ENCODE measurements around the gene CSTF2T. TPM values are rescaled to one million over a fixed set of nuclear protein-coding genes. Genes with fewer than 3 reads are reported as not detected.

The CSTF2T gene
- total RNA-seq, 3 donors from 2014 or later (not counting 1 experiment from before 2014, with no cell fraction given), result 29.8 to 34.8 (median 32.8) TPM

- Mint-ChIP-seq H3K4me1 (no peaks in the 10 kb centered on the region), H3K27ac (no peak overlapping the region), H3K27me3 (ENCODE audit: low read depth in 2 of 2) (peaks cover 6 to 7% of the 10 kb centered on the region in 2 donors), H3K4me3 (no peak overlapping the region), H3K36me3 (no peaks in the 10 kb centered on the region), H3K9me3 (no peaks in the 10 kb centered on the region)
- no peaks in the 10 kb centered on the region for H3K4me1 ChIP-seq (ENCODE audit: control insufficient read depth, insufficient read depth, low read length)
- no peak overlapping the region for H3K27ac ChIP-seq (ENCODE audit: low read length)
- intact Hi-C loops (cut with micrococcal nuclease), result no loop called here
- H3K4me3 ChIP-seq (ENCODE audit: low read length), result no peak overlapping the region
- whole genome bisulfite sequencing (ENCODE audit: insufficient coverage), result 67% methylated on average over 1 of the region's 5 CpGs
- no peaks in the 10 kb centered on the region for H3K27me3 ChIP-seq (ENCODE audit: control insufficient read depth, insufficient read depth, low read length)
- no peaks in the 10 kb centered on the region for H3K36me3 ChIP-seq (ENCODE audit: control insufficient read depth, insufficient read depth, low read length)
- no peaks in the 10 kb centered on the region for H3K9me3 ChIP-seq (ENCODE audit: control insufficient read depth, insufficient read depth, low read length)
- ATAC-seq, result no peak
- DNase-seq, result no peak
- no peak for TF ChIP-seq CTCF (IDR thresholded peaks at IDR 0.05)
Observed at GRCh38 chr10:51669041-51669440, 30.4 kb downstream of the CSTF2T start.

GRCh38 chr10:51668336-51668689 is 31.1 kb downstream of the CSTF2T start:
- H3K27me3 ChIP-seq (ENCODE audit: control insufficient read depth, insufficient read depth, low read length), result no peaks in the 10 kb centered on the region
- DNase-seq (no peak), ATAC-seq (no peak)
- peaks cover 5 to 7% of the 10 kb centered on the region in 2 donors for H3K27me3 Mint-ChIP-seq (ENCODE audit: low read depth in 2 of 2)
- H3K4me1 ChIP-seq (ENCODE audit: control insufficient read depth, insufficient read depth, low read length), result no peaks in the 10 kb centered on the region
- H3K36me3 Mint-ChIP-seq, result no peaks in the 10 kb centered on the region
- no peaks in the 10 kb centered on the region for H3K9me3 Mint-ChIP-seq
- H3K36me3 ChIP-seq (ENCODE audit: control insufficient read depth, insufficient read depth, low read length), result no peaks in the 10 kb centered on the region
- H3K9me3 ChIP-seq (ENCODE audit: control insufficient read depth, insufficient read depth, low read length), result no peaks in the 10 kb centered on the region
- intact Hi-C loops (cut with micrococcal nuclease), result no loop called here
- H3K4me1 Mint-ChIP-seq, result no peaks in the 10 kb centered on the region
- H3K4me3 ChIP-seq (ENCODE audit: low read length), result no peak overlapping the region
- no peak overlapping the region for H3K4me3 Mint-ChIP-seq
- no peak for TF ChIP-seq CTCF (IDR thresholded peaks at IDR 0.05)
- no peak overlapping the region for H3K27ac ChIP-seq (ENCODE audit: low read length)
- H3K27ac Mint-ChIP-seq, result no peak overlapping the region

GRCh38 chr10:51667678-51668335 is 31.6 kb downstream of the CSTF2T start:
- DNase-seq (no peak), ATAC-seq (no peak)
- H3K27me3 Mint-ChIP-seq (ENCODE audit: low read depth in 2 of 2), result peaks cover 3 to 7% of the 10 kb centered on the region in 2 donors
- intact Hi-C loops (cut with micrococcal nuclease), result no loop called here
- WGBS (ENCODE audit: insufficient coverage), result 10% methylated on average over 1 of the region's 1 CpG
- H3K4me1 Mint-ChIP-seq, result no peaks in the 10 kb centered on the region
- Histone ChIP-seq H3K4me1 (ENCODE audit: control insufficient read depth, insufficient read depth, low read length) (no peaks in the 10 kb centered on the region), H3K27me3 (ENCODE audit: control insufficient read depth, insufficient read depth, low read length) (no peaks in the 10 kb centered on the region), H3K27ac (ENCODE audit: low read length) (no peak overlapping the region), H3K4me3 (ENCODE audit: low read length) (no peak overlapping the region), H3K36me3 (ENCODE audit: control insufficient read depth, insufficient read depth, low read length) (no peaks in the 10 kb centered on the region), H3K9me3 (ENCODE audit: control insufficient read depth, insufficient read depth, low read length) (no peaks in the 10 kb centered on the region)
- no peaks in the 10 kb centered on the region for H3K9me3 Mint-ChIP-seq
- H3K4me3 Mint-ChIP-seq, result no peak overlapping the region
- H3K36me3 Mint-ChIP-seq, result no peaks in the 10 kb centered on the region
- no peak overlapping the region for H3K27ac Mint-ChIP-seq
- no peak for TF ChIP-seq CTCF (IDR thresholded peaks at IDR 0.05)

- no peak overlapping the region for H3K27ac Mint-ChIP-seq
- H3K4me1 ChIP-seq (ENCODE audit: control insufficient read depth, insufficient read depth, low read length), result no peaks in the 10 kb centered on the region
- no peaks in the 10 kb centered on the region for H3K36me3 ChIP-seq (ENCODE audit: control insufficient read depth, insufficient read depth, low read length)
- no peak for TF ChIP-seq CTCF (IDR thresholded peaks at IDR 0.05)
- H3K27ac ChIP-seq (ENCODE audit: low read length), result no peak overlapping the region
- H3K9me3 ChIP-seq (ENCODE audit: control insufficient read depth, insufficient read depth, low read length), result no peaks in the 10 kb centered on the region
- peaks cover under 1 to 3% of the 10 kb centered on the region in 2 donors for H3K27me3 Mint-ChIP-seq (ENCODE audit: low read depth in 2 of 2)
- intact Hi-C loops (cut with micrococcal nuclease), result no loop called here
- no peaks in the 10 kb centered on the region for H3K27me3 ChIP-seq (ENCODE audit: control insufficient read depth, insufficient read depth, low read length)
- H3K9me3 Mint-ChIP-seq, result no peaks in the 10 kb centered on the region
- DNase-seq (no peak), ATAC-seq (no peak)
- H3K4me1 Mint-ChIP-seq, result no peaks in the 10 kb centered on the region
- no peak overlapping the region for H3K4me3 Mint-ChIP-seq
- no peak overlapping the region for H3K4me3 ChIP-seq (ENCODE audit: low read length)
- no peaks in the 10 kb centered on the region for H3K36me3 Mint-ChIP-seq
Observed at GRCh38 chr10:51666456-51666855, 32.9 kb downstream of the CSTF2T start.
